ENCODE measurements around the gene CAV1.

GRCh38 chr7:116521046-116521664, 3.7 kb upstream of the CAV1 start:
- no peak for TF ChIP-seq FOXK2 (IDR thresholded peaks at IDR 0.05)
- no peak for TF ChIP-seq BHLHE40 (IDR thresholded peaks at IDR 0.05; ENCODE audit: borderline replicate concordance)
- TF ChIP-seq SUZ12 (IDR thresholded peaks at IDR 0.05): no peak
- TF ChIP-seq FOXM1 (IDR thresholded peaks at IDR 0.05; ENCODE audit: borderline replicate concordance): no peak

Measured in HEK293T (cell line).